A673 (cell line): Measurements from ENCODE around the gene MRPL20. TPM values are rescaled to one million over a fixed set of nuclear protein-coding genes. Genes with fewer than 3 reads are reported as not detected.
"Not testable (repeated sequence)": the region's sequence is repeated elsewhere in the genome, so short reads cannot be mapped to it uniquely, and the experiment has no call there.

Experiments used
- BruUV-seq: library from RNA; stranded (reverse); fragments of 400-500 nt; replicated peaks from 2 replicates; lab custom pipeline; 2021; lab: Mats Ljungman, UMichigan
- CTCF ChIA-PET: fragments of 300-600 bp; sonication (Branson Sonifier 250); formaldehyde crosslinking; loops from one replicate; lab custom pipeline; 2022; ENCODE audit warnings: antibody characterized with exemption; lab: Charles Lee
- POLR2A ChIA-PET: fragments of 300-600 bp; sonication (Branson Sonifier 250); formaldehyde crosslinking; loops from one replicate; lab custom pipeline; 2022; ENCODE audit warnings: antibody characterized with exemption; ENCODE audit not compliant: low non-redundant PET; lab: Charles Lee
- DNase-seq: peaks from one replicate; pipeline ENCODE4 v3.0.0-alpha.2; 2015; ENCODE audit warnings: low spot score
- H3K27ac ChIP-seq: fragments of 200-600 bp; sonication (generic); 2 replicates; pipeline ENCODE4 v1.5.1; 2016; ENCODE audit warnings: mixed run types, low read depth, mild to moderate bottlenecking, mixed read lengths, antibody characterized with exemption, low read length; ENCODE audit not compliant: poor library complexity, severe bottlenecking
- H3K27me3 ChIP-seq: fragments of 200-600 bp; sonication (generic); replicated peaks from 2 replicates; pipeline ENCODE4 v1.6.1; 2017; ENCODE audit warnings: mixed run types, low read depth, mild to moderate bottlenecking, mixed read lengths, antibody characterized with exemption, low read length; ENCODE audit not compliant: insufficient read depth, poor library complexity
- H3K36me3 ChIP-seq: fragments of 200-600 bp; sonication (generic); 2 replicates; pipeline ENCODE4 v1.6.1; 2016; ENCODE audit warnings: mixed run types, mild to moderate bottlenecking, mixed read lengths, antibody characterized with exemption, low read length; ENCODE audit not compliant: insufficient read depth, poor library complexity, severe bottlenecking
- H3K4me1 ChIP-seq: fragments of 200-600 bp; sonication (generic); 2 replicates; pipeline ENCODE4 v1.6.1; 2017; ENCODE audit warnings: mixed run types, mild to moderate bottlenecking, mixed read lengths, antibody characterized with exemption, low read length; ENCODE audit not compliant: insufficient read depth, poor library complexity, severe bottlenecking
- H3K4me3 ChIP-seq: fragments of 200-600 bp; sonication (generic); 2 replicates; pipeline ENCODE4 v1.5.1; 2016; ENCODE audit warnings: low read depth, mixed run types, mild to moderate bottlenecking, mixed read lengths, low read length; ENCODE audit not compliant: poor library complexity, severe bottlenecking
- H3K9me3 ChIP-seq: fragments of 200-600 bp; sonication (generic); 2 replicates; pipeline ENCODE4 v1.6.1; 2016; ENCODE audit warnings: mixed run types, low read depth, mild to moderate bottlenecking, mixed read lengths, antibody characterized with exemption, low read length; ENCODE audit not compliant: poor library complexity, severe bottlenecking
- EZH2 ChIP-seq: fragments of 200-600 bp; sonication (generic); IDR thresholded peaks from 2 replicates; pipeline ENCODE4 v1.6.1; 2017; ENCODE audit warnings: borderline replicate concordance, low read depth, mild to moderate bottlenecking, mixed read lengths, antibody characterized with exemption, low read length; ENCODE audit not compliant: poor library complexity, severe bottlenecking
- intact Hi-C: fragments of 100-400 bp; cut with micrococcal nuclease; formaldehyde crosslinking; loops from one replicate; pipeline ENCODE4 v1.10.0; 2022; ENCODE audit not compliant: unreplicated experiment
- total RNA-seq: library from RNA; stranded (reverse); gene quantifications from 2 replicates; pipeline ENCODE4 v1.2.3, GENCODE V29; 2021
- TF ChIP-seq, protein P1 (sequence below): fragments of 300-800, 200-600 bp; sonication (generic); conservative IDR thresholded peaks from 2 replicates; pipeline ENCODE4 v1.5.1; 2017; ENCODE audit warnings: low read depth, mild to moderate bottlenecking, antibody characterized with exemption, low read length, moderate library complexity, mixed read lengths

Gene MRPL20
- total RNA-seq, 1 experiment from 2014 or later = 151 TPM

- H3K9me3 ChIP-seq = no peaks in the 10 kb centered on the region
- DNase-seq = no peak
- no peaks in the 10 kb centered on the region for H3K27me3 ChIP-seq
- no peaks in the 10 kb centered on the region for H3K4me1 ChIP-seq
- no peaks in the 10 kb centered on the region for H3K36me3 ChIP-seq
- no peak overlapping the region for H3K4me3 ChIP-seq
- no TSS peak for BruUV-seq
- TF ChIP-seq EZH2 = no peak
- TF ChIP-seq, protein P1, sequence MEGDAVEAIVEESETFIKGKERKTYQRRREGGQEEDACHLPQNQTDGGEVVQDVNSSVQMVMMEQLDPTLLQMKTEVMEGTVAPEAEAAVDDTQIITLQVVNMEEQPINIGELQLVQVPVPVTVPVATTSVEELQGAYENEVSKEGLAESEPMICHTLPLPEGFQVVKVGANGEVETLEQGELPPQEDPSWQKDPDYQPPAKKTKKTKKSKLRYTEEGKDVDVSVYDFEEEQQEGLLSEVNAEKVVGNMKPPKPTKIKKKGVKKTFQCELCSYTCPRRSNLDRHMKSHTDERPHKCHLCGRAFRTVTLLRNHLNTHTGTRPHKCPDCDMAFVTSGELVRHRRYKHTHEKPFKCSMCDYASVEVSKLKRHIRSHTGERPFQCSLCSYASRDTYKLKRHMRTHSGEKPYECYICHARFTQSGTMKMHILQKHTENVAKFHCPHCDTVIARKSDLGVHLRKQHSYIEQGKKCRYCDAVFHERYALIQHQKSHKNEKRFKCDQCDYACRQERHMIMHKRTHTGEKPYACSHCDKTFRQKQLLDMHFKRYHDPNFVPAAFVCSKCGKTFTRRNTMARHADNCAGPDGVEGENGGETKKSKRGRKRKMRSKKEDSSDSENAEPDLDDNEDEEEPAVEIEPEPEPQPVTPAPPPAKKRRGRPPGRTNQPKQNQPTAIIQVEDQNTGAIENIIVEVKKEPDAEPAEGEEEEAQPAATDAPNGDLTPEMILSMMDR = no peak
- H3K27ac ChIP-seq = no peak overlapping the region
- ChIA-PET POLR2A (no interaction called here), CTCF (interaction anchor here (0.8 kb wide), 1 partner anchor 12 kb away, joined by 4 read pairs; no protein-coding TSS in a partner anchor)
- intact Hi-C loops = loop anchor here (5.0 kb wide), 1 partner anchor 37 kb away; no protein-coding TSS in a partner anchor
Observed at GRCh38 chr1:1419813-1420653, 12.9 kb upstream of the MRPL20 start.

DNA sequence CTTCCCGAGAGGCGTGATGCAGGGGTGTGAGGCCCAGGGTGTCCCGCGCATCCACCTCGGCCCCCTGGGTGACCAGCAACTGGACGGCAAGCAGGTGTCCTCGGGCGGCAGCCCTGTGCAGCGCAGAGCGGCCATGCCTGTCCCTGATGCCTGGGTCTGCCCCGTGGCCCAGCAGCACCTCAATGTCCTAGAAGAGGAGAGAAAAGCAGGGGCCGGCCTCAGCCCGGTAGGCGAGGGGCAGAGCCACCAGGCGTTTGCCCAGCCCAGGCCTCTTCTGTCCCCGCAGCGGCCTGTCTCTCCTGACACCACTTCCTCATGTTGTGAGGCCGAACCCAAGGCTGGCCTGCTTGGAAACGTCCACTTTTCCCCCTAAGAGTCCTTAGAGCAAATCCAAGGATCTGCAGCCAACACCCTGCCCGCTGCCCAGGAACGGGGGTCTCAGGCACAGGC is 12.3 kb upstream of the MRPL20 start:
- no peak overlapping the region for H3K27ac ChIP-seq
- ChIA-PET POLR2A (no interaction called here), CTCF (no interaction called here)
- no peaks in the 10 kb centered on the region for H3K36me3 ChIP-seq
- no peaks in the 10 kb centered on the region for H3K9me3 ChIP-seq
- TF ChIP-seq EZH2 = no peak
- TF ChIP-seq, protein P1 = no peak
- DNase-seq = no peak
- BruUV-seq = no TSS peak
- H3K4me3 ChIP-seq = no peak overlapping the region
- intact Hi-C loops = loop anchor here (5.0 kb wide), 1 partner anchor 38 kb away; no protein-coding TSS in a partner anchor
- H3K27me3 ChIP-seq = no peaks in the 10 kb centered on the region
- no peaks in the 10 kb centered on the region for H3K4me1 ChIP-seq

GRCh38 chr1:1418464-1419362 is 11.6 kb upstream of the MRPL20 start:
- Histone ChIP-seq H3K36me3 (no peaks in the 10 kb centered on the region), H3K4me1 (no peaks in the 10 kb centered on the region), H3K4me3 (no peak overlapping the region), H3K9me3 (no peaks in the 10 kb centered on the region), H3K27me3 (no peaks in the 10 kb centered on the region), H3K27ac (no peak overlapping the region)
- BruUV-seq = no TSS peak
- DNase-seq = no peak
- intact Hi-C loops = loop anchor here (5.0 kb wide), 1 partner anchor 39 kb away; no protein-coding TSS in a partner anchor
- CTCF ChIA-PET = no interaction called here
- TF ChIP-seq EZH2 = no peak
- TF ChIP-seq, protein P1 = no peak
- POLR2A ChIA-PET = no interaction called here

DNA sequence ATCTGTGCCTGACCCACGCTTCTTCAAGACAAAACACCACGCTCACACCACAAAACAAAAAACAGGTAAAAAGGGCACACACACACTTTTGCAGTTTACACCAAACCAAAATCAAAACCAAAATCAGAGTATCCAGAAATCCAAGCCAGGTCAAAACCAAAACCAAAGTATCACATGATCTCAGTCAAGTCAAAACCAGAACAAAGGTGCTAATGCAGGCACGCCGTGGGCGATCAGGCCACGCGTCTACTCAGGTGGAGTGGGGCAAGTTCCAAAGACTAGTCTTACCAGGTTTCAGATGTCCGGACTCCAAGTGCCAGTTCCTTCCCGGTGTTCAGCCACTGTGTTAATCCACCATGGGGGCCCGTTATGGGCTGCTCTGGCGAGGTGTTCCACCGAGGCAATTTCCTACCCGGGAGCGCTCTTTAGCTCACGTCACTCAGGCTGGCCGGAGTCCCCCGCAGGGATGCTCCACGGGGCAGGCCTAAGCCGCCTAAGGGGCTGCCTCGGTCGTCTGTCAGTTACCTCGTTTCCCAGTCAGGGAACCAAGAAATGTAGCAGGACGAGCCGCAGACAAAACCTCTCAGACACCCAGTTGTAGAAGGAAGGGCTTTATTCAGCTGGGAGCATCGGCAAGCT is 10.9 kb upstream of the MRPL20 start:
- BruUV-seq, H3K4me1 ChIP-seq, H3K36me3 ChIP-seq, CTCF ChIA-PET, H3K4me3 ChIP-seq, H3K27ac ChIP-seq, H3K27me3 ChIP-seq, H3K9me3 ChIP-seq, POLR2A ChIA-PET, DNase-seq: not testable (repeated sequence)
- intact Hi-C loops = loop anchor here (5.0 kb wide), 1 partner anchor 39 kb away; no protein-coding TSS in a partner anchor
